GM21723 (cell line): ENCODE results near the gene BMF.

Experiments used
- ATAC-seq: cut with Tn5 transposase; IDR thresholded peaks from one replicate; pipeline ENCODE4 v1.9.1; 2021; ENCODE audit warnings: mild to moderate bottlenecking, moderate library complexity; ENCODE audit not compliant: unreplicated experiment

BMF gene

GRCh38 chr15:40067921-40068624, 40.6 kb downstream of the BMF start:
- no peak for ATAC-seq

GRCh38 chr15:40066589-40066988, 42.1 kb downstream of the BMF start:
- no peak for ATAC-seq

GRCh38 chr15:40065166-40065565, 43.5 kb downstream of the BMF start:
- ATAC-seq, result no peak

GRCh38 chr15:40064231-40064894, 44.3 kb downstream of the BMF start:
- ATAC-seq, result peak; percentile 66

GRCh38 chr15:40063563-40064011, 45.1 kb downstream of the BMF start:
- no peak for ATAC-seq

GRCh38 chr15:40062816-40063562, 45.7 kb downstream of the BMF start:
- ATAC-seq, result no peak

- ATAC-seq, result peak; percentile 58
These were observed 47.3 kb downstream of the BMF start for GRCh38 chr15:40061212-40061901.

GRCh38 chr15:40060236-40060961, 48.3 kb downstream of the BMF start:
- no peak for ATAC-seq

GRCh38 chr15:40059821-40060220, 48.9 kb downstream of the BMF start:
- no peak for ATAC-seq

- no peak for ATAC-seq
These were observed 50.1 kb downstream of the BMF start for GRCh38 chr15:40058476-40059140.

GRCh38 chr15:40055576-40056293, 52.9 kb downstream of the BMF start:
- no peak for ATAC-seq

- ATAC-seq, result peak; percentile 83
These were observed 53.7 kb downstream of the BMF start for GRCh38 chr15:40054855-40055575.

GRCh38 chr15:40054605-40054854, 54.1 kb downstream of the BMF start:
- peak; percentile 51 for ATAC-seq

- no peak for ATAC-seq
These were observed 54.7 kb downstream of the BMF start for GRCh38 chr15:40053831-40054604.

GRCh38 chr15:40053079-40053830, 55.4 kb downstream of the BMF start:
- ATAC-seq, result no peak

- no peak for ATAC-seq
These were observed 56.1 kb downstream of the BMF start for GRCh38 chr15:40052604-40053003.

- no peak for ATAC-seq
These were observed 56.9 kb downstream of the BMF start for GRCh38 chr15:40051616-40052415.
